Liver (tissue), 9 donors: ENCODE measurements around the gene C22orf31. TPM values are rescaled to one million over a fixed set of nuclear protein-coding genes. Genes with fewer than 3 reads are reported as not detected.
A peak's percentile ranks its signal among the peaks of the same experiment; 100 is the strongest.

ENCODE experiments used
- DNase-seq: peaks from one replicate; pipeline ENCODE4 v3.0.0-alpha.2; 2017; ENCODE audit warnings: low spot score
- H3K27ac ChIP-seq, 2 donors: one replicate each; pipeline ENCODE4 v1.7.0; 2013; ENCODE audit warnings: inconsistent platforms in 2 of 2, low read length in 2 of 2, control low read depth in 1 of 2, low read depth in 1 of 2, mild to moderate bottlenecking in 1 of 2
- H3K27me3 ChIP-seq, 4 donors: one replicate each; pipeline versions ENCODE4 v1.6.1 to v1.7.0; 2013; ENCODE audit warnings: low read length in 3 of 4, inconsistent platforms in 1 of 4, mild to moderate bottlenecking in 1 of 4, moderate library complexity in 1 of 4; ENCODE audit not compliant: control insufficient read depth in 4 of 4, insufficient read depth in 4 of 4
- H3K36me3 ChIP-seq, 4 donors: one replicate each; pipeline versions ENCODE4 v1.6.1 to v1.7.0; 2013; ENCODE audit warnings: low read length in 3 of 4, mild to moderate bottlenecking in 3 of 4, low read depth in 1 of 4, moderate library complexity in 1 of 4; ENCODE audit not compliant: control insufficient read depth in 4 of 4, insufficient read depth in 3 of 4
- H3K4me1 ChIP-seq, 4 donors: one replicate each; pipeline versions ENCODE4 v1.6.1 to v1.7.0; 2013; ENCODE audit warnings: low read length in 3 of 4, mild to moderate bottlenecking in 3 of 4, moderate library complexity in 1 of 4; ENCODE audit not compliant: control insufficient read depth in 4 of 4, insufficient read depth in 4 of 4
- H3K4me3 ChIP-seq, 3 donors: one replicate each; pipeline versions ENCODE4 v1.6.1 to v1.7.0; 2013; ENCODE audit warnings: low read length in 3 of 3, control low read depth in 1 of 3, low read depth in 1 of 3, mild to moderate bottlenecking in 1 of 3
- H3K9ac ChIP-seq, 2 donors: one replicate each; pipeline ENCODE4 v1.7.0; 2013; ENCODE audit warnings: low read length in 2 of 2, mild to moderate bottlenecking in 2 of 2, moderate library complexity in 2 of 2, control low read depth in 1 of 2, low read depth in 1 of 2
- H3K9me3 ChIP-seq, 4 donors: one replicate each; pipeline versions ENCODE4 v1.6.1 to v1.7.0; 2013; ENCODE audit warnings: low read length in 3 of 4; ENCODE audit not compliant: control insufficient read depth in 4 of 4
- ATF3 ChIP-seq: IDR thresholded peaks from 2 replicates; pipeline ENCODE4 v1.6.1; 2016; ENCODE audit warnings: antibody characterized with exemption
- EGR1 ChIP-seq, 2 donors: IDR thresholded peaks; 2 replicates each; pipeline ENCODE4 v1.6.1; 2016 to 2018; ENCODE audit warnings: antibody characterized with exemption in 2 of 2, low read depth in 2 of 2
- FOXA1 ChIP-seq: IDR thresholded peaks from 2 replicates; pipeline ENCODE4 v1.6.1; 2016; ENCODE audit warnings: antibody characterized with exemption
- FOXA2 ChIP-seq: IDR thresholded peaks from 2 replicates; pipeline ENCODE4 v1.6.1; 2016; ENCODE audit warnings: antibody characterized with exemption
- HNF4A ChIP-seq, 2 donors: conservative IDR thresholded peaks; 2 replicates each; pipeline ENCODE4 v1.6.1; 2016; ENCODE audit warnings: antibody characterized with exemption in 2 of 2, mild to moderate bottlenecking in 2 of 2
- HNF4G ChIP-seq: IDR thresholded peaks from 2 replicates; pipeline ENCODE4 v1.6.1; 2016; ENCODE audit warnings: antibody characterized with exemption
- JUND ChIP-seq, 2 donors: IDR thresholded peaks; 2 replicates each; pipeline ENCODE4 v1.6.1; 2016; ENCODE audit warnings: antibody characterized with exemption in 2 of 2
- RAD21 ChIP-seq, 2 donors: IDR thresholded peaks; 2 replicates each; pipeline ENCODE4 v1.6.1; 2016; ENCODE audit warnings: antibody characterized with exemption in 2 of 2, mild to moderate bottlenecking in 2 of 2
- RXRA ChIP-seq, 2 donors: IDR thresholded peaks; 2 replicates each; pipeline ENCODE4 v1.6.1; 2017 to 2018; ENCODE audit warnings: antibody characterized with exemption in 2 of 2, mild to moderate bottlenecking in 1 of 2
- SP1 ChIP-seq: IDR thresholded peaks from 2 replicates; pipeline ENCODE4 v1.6.1; 2018; ENCODE audit warnings: antibody characterized with exemption, mild to moderate bottlenecking
- ZBTB33 ChIP-seq: IDR thresholded peaks from 2 replicates; pipeline ENCODE4 v1.6.1; 2016; ENCODE audit warnings: antibody characterized with exemption
- WGBS: extraction: QIAGEN DNeasy Blood & Tissue Kit; methylation state at CpG from one replicate; pipeline ENCODE4 v1.1.7; 2013; 5-methylcytosine and 5-hydroxymethylcytosine counted together
- polyA plus RNA-seq, 2 donors: library from polyadenylated mRNA; stranded (reverse) in 1 of 2; unstranded in 1 of 2; fragments of 200-250 nt in 1 of 2; fragments of >200 nt in 1 of 2; fragmentation: Nextera tagmentation in 1 of 2; extraction: Ambion mirVana in 1 of 2; gene quantifications; one replicate each; pipeline versions ENCODE4 v1.2.1 to v1.2.3, GENCODE V29; 2013 to 2015
- total RNA-seq, 2 donors: library from RNA; depleted of rRNA; stranded (reverse); fragments of >200 nt; gene quantifications; one replicate each; pipeline ENCODE4 v1.2.3, GENCODE V29; 2014
- donor health status: healthy.
- donor health status: healthy.
- donor health status: healthy.
- donor health status: healthy.
- donor health status: healthy.

Gene C22orf31
- total and polyA plus RNA-seq, 4 donors, result 0.14 TPM; not detected in 3

- Histone ChIP-seq H3K9ac (no peak overlapping the region), H3K27ac (no peak overlapping the region), H3K27me3 (no peaks in the 10 kb centered on the region), H3K4me3 (no peak overlapping the region), H3K9me3 (no peaks in the 10 kb centered on the region), H3K4me1 (peaks cover 2 to 28% (median 20%) of the 10 kb centered on the region in 4 donors), H3K36me3 (no peaks in the 10 kb centered on the region)
- TF ChIP-seq RAD21 (IDR thresholded peaks at IDR 0.05) (peak in 1 of 2 donors; percentile 10), ATF3 (no peak), HNF4A (conservative IDR thresholded peaks at IDR 0.05) (peak in 1 of 2 donors; percentile 25)
- WGBS, result 82% methylated on average over 7 of the region's 7 CpGs
- no peak for DNase-seq
These were observed 18.7 kb upstream of the C22orf31 start for GRCh38 chr22:29080106-29080975.

GRCh38 chr22:29079218-29079901, 17.7 kb upstream of the C22orf31 start:
- peaks cover 2 to 31% (median 20%) of the 10 kb centered on the region in 4 donors for H3K4me1 ChIP-seq
- WGBS, result 72% methylated on average over 8 of the region's 8 CpGs
- H3K4me3 ChIP-seq, result no peak overlapping the region
- no peak for DNase-seq
- TF ChIP-seq RXRA (IDR thresholded peaks at IDR 0.05), result no peak
- no peak for TF ChIP-seq ZBTB33
- no peaks in the 10 kb centered on the region for H3K9me3 ChIP-seq
- H3K27ac ChIP-seq, result no peak overlapping the region
- no peaks in the 10 kb centered on the region for H3K27me3 ChIP-seq
- no peak overlapping the region for H3K9ac ChIP-seq
- H3K36me3 ChIP-seq, result no peaks in the 10 kb centered on the region

GRCh38 chr22:29078869-29079207, 17.2 kb upstream of the C22orf31 start:
- H3K36me3 ChIP-seq, result no peaks in the 10 kb centered on the region
- H3K9me3 ChIP-seq, result no peaks in the 10 kb centered on the region
- DNase-seq, result no peak
- no peaks in the 10 kb centered on the region for H3K27me3 ChIP-seq
- H3K27ac ChIP-seq, result no peak overlapping the region
- peaks cover 3 to 36% (median 24%) of the 10 kb centered on the region in 4 donors for H3K4me1 ChIP-seq
- WGBS, result 89% methylated on average over 6 of the region's 6 CpGs
- no peak overlapping the region for H3K4me3 ChIP-seq
- no peak overlapping the region for H3K9ac ChIP-seq
- TF ChIP-seq JUND (IDR thresholded peaks at IDR 0.05), result no peak

- peaks cover 4 to 42% (median 27%) of the 10 kb centered on the region in 4 donors for H3K4me1 ChIP-seq
- TF ChIP-seq HNF4G (no peak), FOXA2 (no peak), EGR1 (IDR thresholded peaks at IDR 0.05; ENCODE audit: low read depth in 2 of 2) (no peak), RXRA (IDR thresholded peaks at IDR 0.05) (no peak), ATF3 (no peak), SP1 (no peak), FOXA1 (no peak)
- no peak overlapping the region for H3K27ac ChIP-seq
- WGBS, result 87% methylated on average over 6 of the region's 6 CpGs
- H3K27me3 ChIP-seq, result no peaks in the 10 kb centered on the region
- no peak for DNase-seq
- H3K9ac ChIP-seq, result no peak overlapping the region
- no peaks in the 10 kb centered on the region for H3K9me3 ChIP-seq
- no peaks in the 10 kb centered on the region for H3K36me3 ChIP-seq
- H3K4me3 ChIP-seq, result no peak overlapping the region
These were observed 16.6 kb upstream of the C22orf31 start for GRCh38 chr22:29078036-29078868.
